DND-41 (cell line): ENCODE results near the gene CUEDC2.

ENCODE experiments used
- ATAC-seq: fragments of 200-7000 bp; cut with Tn5 transposase; 3 replicates; pipeline ENCODE4 v1.9.1; 2021; ENCODE audit warnings: low read depth; ENCODE audit not compliant: insufficient read depth
- DNase-seq: peaks from one replicate; pipeline ENCODE4 v3.0.0-alpha.2; 2020
- H2AFZ ChIP-seq: 2 replicates; pipeline ENCODE4 v1.6.0; 2012; ENCODE audit warnings: low read depth, low read length
- H3K27ac ChIP-seq: 2 replicates; pipeline ENCODE4 v1.5.1; 2012; ENCODE audit warnings: low read length, inconsistent platforms
- H3K27me3 ChIP-seq: fragments of 200-600 bp; sonication (generic); 2 replicates; pipeline ENCODE4 v1.6.0; 2012; ENCODE audit warnings: low read length, mild to moderate bottlenecking, inconsistent platforms; ENCODE audit not compliant: insufficient read depth, poor library complexity
- H3K36me3 ChIP-seq: 2 replicates; pipeline ENCODE4 v1.5.1; 2012; ENCODE audit warnings: low read length, inconsistent platforms; ENCODE audit not compliant: insufficient read depth
- H3K4me1 ChIP-seq: 2 replicates; pipeline ENCODE4 v1.5.1; 2012; ENCODE audit warnings: mild to moderate bottlenecking, low read length; ENCODE audit not compliant: insufficient read depth
- H3K4me2 ChIP-seq: 2 replicates; pipeline ENCODE4 v1.6.0; 2012; ENCODE audit warnings: mild to moderate bottlenecking, moderate library complexity, low read length, inconsistent platforms; ENCODE audit not compliant: insufficient read depth
- H3K4me3 ChIP-seq, 2 experiments: fragments of 200-600 bp in 1 of 2; shearing (Covaris generic) in 1 of 2; 2 replicates each; pipeline ENCODE4 v1.5.1; 2012 to 2016; ENCODE audit warnings: inconsistent platforms in 2 of 2, low read length in 2 of 2, mild to moderate bottlenecking in 2 of 2, low read depth in 1 of 2, moderate library complexity in 1 of 2
- H3K79me2 ChIP-seq: 2 replicates; pipeline ENCODE4 v1.6.0; 2012; ENCODE audit warnings: low read length, inconsistent platforms; ENCODE audit not compliant: insufficient read depth
- H3K9ac ChIP-seq: 2 replicates; pipeline ENCODE4 v1.6.0; 2012; ENCODE audit warnings: low read depth, mild to moderate bottlenecking, inconsistent platforms, low read length, moderate library complexity
- H3K9me3 ChIP-seq: 2 replicates; pipeline ENCODE4 v1.5.1; 2012; ENCODE audit warnings: low read length, moderate library complexity, mild to moderate bottlenecking, inconsistent platforms; ENCODE audit not compliant: insufficient read depth, severe bottlenecking
- H4K20me1 ChIP-seq: 2 replicates; pipeline ENCODE4 v1.6.0; 2012; ENCODE audit warnings: low read length; ENCODE audit not compliant: insufficient read depth
- EZH2 ChIP-seq: IDR thresholded peaks from 3 replicates; pipeline ENCODE4 v1.6.1; 2012; ENCODE audit warnings: borderline replicate concordance, low read depth, mild to moderate bottlenecking, moderate library complexity, low read length, inconsistent platforms; ENCODE audit not compliant: severe bottlenecking
- TF ChIP-seq, protein P1 (sequence below): IDR thresholded peaks from 2 replicates; pipeline ENCODE4 v1.5.1; 2012; ENCODE audit warnings: borderline replicate concordance, low read length, moderate library complexity, mild to moderate bottlenecking; ENCODE audit not compliant: poor library complexity, severe bottlenecking; ENCODE audit errors: extremely low read depth

CUEDC2 gene

DNA sequence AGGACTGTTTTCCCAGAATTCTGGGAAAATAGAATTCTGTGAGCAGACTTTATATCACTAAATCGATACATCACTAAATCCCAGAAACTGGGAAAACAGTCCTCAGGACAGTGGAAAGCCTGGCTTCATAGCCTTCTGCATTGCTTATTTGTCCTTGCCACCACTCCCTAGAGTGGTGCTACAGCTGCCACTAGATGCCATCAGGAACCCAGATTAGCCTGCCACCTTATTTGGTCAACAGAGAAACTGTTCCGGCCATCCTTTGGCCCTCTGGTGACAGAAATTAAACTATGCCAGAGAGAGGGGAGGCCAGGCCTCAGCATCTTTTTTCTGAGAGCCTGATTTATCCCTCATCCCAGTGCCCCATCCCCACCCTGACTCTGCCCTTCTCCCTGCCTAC, 56.5 kb downstream of the CUEDC2 start:
- no peaks in the 10 kb centered on the region for H3K27me3 ChIP-seq
- DNase-seq (no peak), ATAC-seq (no peak)
- H2AFZ ChIP-seq = no peak overlapping the region
- H3K79me2 ChIP-seq = no peaks in the 10 kb centered on the region
- H3K4me3 ChIP-seq = no peak overlapping the region
- no peak overlapping the region for H3K4me2 ChIP-seq
- H3K36me3 ChIP-seq = peaks cover 79% of the 10 kb centered on the region
- TF ChIP-seq, protein P1, sequence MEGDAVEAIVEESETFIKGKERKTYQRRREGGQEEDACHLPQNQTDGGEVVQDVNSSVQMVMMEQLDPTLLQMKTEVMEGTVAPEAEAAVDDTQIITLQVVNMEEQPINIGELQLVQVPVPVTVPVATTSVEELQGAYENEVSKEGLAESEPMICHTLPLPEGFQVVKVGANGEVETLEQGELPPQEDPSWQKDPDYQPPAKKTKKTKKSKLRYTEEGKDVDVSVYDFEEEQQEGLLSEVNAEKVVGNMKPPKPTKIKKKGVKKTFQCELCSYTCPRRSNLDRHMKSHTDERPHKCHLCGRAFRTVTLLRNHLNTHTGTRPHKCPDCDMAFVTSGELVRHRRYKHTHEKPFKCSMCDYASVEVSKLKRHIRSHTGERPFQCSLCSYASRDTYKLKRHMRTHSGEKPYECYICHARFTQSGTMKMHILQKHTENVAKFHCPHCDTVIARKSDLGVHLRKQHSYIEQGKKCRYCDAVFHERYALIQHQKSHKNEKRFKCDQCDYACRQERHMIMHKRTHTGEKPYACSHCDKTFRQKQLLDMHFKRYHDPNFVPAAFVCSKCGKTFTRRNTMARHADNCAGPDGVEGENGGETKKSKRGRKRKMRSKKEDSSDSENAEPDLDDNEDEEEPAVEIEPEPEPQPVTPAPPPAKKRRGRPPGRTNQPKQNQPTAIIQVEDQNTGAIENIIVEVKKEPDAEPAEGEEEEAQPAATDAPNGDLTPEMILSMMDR = no peak
- H3K9ac ChIP-seq = no peak overlapping the region
- H4K20me1 ChIP-seq = no peaks in the 10 kb centered on the region
- no peak overlapping the region for H3K27ac ChIP-seq
- no peaks in the 10 kb centered on the region for H3K9me3 ChIP-seq
- no peaks in the 10 kb centered on the region for H3K4me1 ChIP-seq

DNA sequence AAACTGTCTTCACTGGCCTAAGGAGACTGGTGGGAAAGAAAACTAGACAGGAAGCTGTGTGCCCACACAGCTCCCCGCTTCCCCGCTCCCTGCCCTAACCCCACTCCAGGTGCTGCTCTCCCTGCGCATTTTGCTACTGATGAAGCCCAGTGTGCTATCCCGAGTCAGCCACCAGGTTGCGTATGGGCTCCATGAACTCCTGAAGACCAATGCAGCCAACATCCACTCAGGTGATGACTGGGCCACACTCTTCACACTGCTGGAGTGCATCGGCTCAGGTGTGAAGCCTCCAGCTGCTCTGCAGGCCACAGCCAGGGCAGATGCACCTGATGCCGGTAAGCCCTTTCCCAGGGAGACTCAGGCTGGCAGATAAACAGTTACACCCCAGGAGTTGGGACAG, 57.1 kb downstream of the CUEDC2 start:
- Histone ChIP-seq H3K27ac (no peak overlapping the region), H3K36me3 (peaks cover 79% of the 10 kb centered on the region), H3K4me1 (no peaks in the 10 kb centered on the region), H3K9ac (no peak overlapping the region), H3K79me2 (no peaks in the 10 kb centered on the region), H3K27me3 (no peaks in the 10 kb centered on the region), H4K20me1 (no peaks in the 10 kb centered on the region), H3K4me3 (no peak overlapping the region), H3K9me3 (no peaks in the 10 kb centered on the region), H2AFZ (no peak overlapping the region), H3K4me2 (no peak overlapping the region)
- TF ChIP-seq EZH2 = no peak
- TF ChIP-seq, protein P1 = peak; percentile 25
- no peak for DNase-seq
- 0 out of 3 replicates have a peak, but pooled peaks have one; percentile 29 for ATAC-seq
